ENCODE measurements around the gene SPATA18.

DNA sequence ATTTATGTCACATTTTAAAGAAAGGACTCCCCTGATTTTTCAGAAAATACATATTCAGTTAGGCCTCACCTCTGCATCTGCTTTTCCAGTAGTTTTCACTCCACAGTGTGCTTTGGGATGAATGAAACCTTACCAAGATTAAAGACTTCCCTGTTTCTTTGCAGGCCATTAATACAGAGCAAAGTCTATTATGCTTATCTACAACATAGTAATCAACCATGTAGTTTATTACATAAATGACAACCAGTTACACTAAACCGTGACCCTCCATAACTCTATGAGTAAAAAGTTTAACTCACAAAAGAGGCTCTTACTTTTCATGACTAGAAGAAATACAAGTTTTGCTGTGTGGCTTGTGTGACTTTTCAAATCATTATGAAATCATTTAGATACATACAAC lies 33.3 kb upstream of the SPATA18 start:
- no peak for TF ChIP-seq CTCF (IDR thresholded peaks at IDR 0.05)
- TF ChIP-seq POLR2A (IDR thresholded peaks at IDR 0.05) = no peak
- no peak for TF ChIP-seq EP300 (IDR thresholded peaks at IDR 0.05)

Measured in tibial nerve (tissue), 4 donors.